ENCODE measurements around the gene CERKL.
A peak's percentile ranks its signal among the peaks of the same experiment; 100 is the strongest.

The CERKL gene

GRCh38 chr2:181677912-181678586, 21.1 kb upstream of the CERKL start:
- DNase-seq = peak in 1 of 2 donors; percentile 33

- DNase-seq = no peak
Observed at GRCh38 chr2:181675254-181675653, 18.3 kb upstream of the CERKL start.

- DNase-seq = no peak
Observed at GRCh38 chr2:181674461-181674860, 17.6 kb upstream of the CERKL start.

GRCh38 chr2:181673173-181673572, 16.3 kb upstream of the CERKL start:
- no peak for DNase-seq

GRCh38 chr2:181672255-181673008, 15.5 kb upstream of the CERKL start:
- DNase-seq = no peak

- DNase-seq = no peak
Observed at GRCh38 chr2:181670632-181671031, 13.7 kb upstream of the CERKL start.

GRCh38 chr2:181667234-181667633, 10.3 kb upstream of the CERKL start:
- DNase-seq = no peak

GRCh38 chr2:181662287-181662686, 5.4 kb upstream of the CERKL start:
- DNase-seq = no peak

- no peak for DNase-seq
Observed at GRCh38 chr2:181660181-181660580, 3.3 kb upstream of the CERKL start.

- no peak for DNase-seq
Observed at GRCh38 chr2:181658444-181658843, 1.5 kb upstream of the CERKL start.

GRCh38 chr2:181657379-181657778, 474 bp upstream of the CERKL start:
- no peak for DNase-seq

GRCh38 chr2:181655519-181655918, 1.4 kb downstream of the CERKL start:
- DNase-seq = no peak

- no peak for DNase-seq
Observed at GRCh38 chr2:181649436-181649979, 7.4 kb downstream of the CERKL start.

- DNase-seq = no peak
Observed at GRCh38 chr2:181648478-181649155, 8.3 kb downstream of the CERKL start.

- no peak for DNase-seq
Observed at GRCh38 chr2:181646415-181646987, 10.4 kb downstream of the CERKL start.

- DNase-seq = no peak
Observed at GRCh38 chr2:181643151-181643550, 13.8 kb downstream of the CERKL start.

- no peak for DNase-seq
Observed at GRCh38 chr2:181642086-181642485, 14.8 kb downstream of the CERKL start.

GRCh38 chr2:181639686-181640085, 17.2 kb downstream of the CERKL start:
- DNase-seq = no peak

- no peak for DNase-seq
Observed at GRCh38 chr2:181632733-181633401, 24.0 kb downstream of the CERKL start.

GRCh38 chr2:181628590-181629585, 28.0 kb downstream of the CERKL start:
- no peak for DNase-seq

GRCh38 chr2:181627545-181627944, 29.4 kb downstream of the CERKL start:
- no peak for DNase-seq

Measured in bone marrow (tissue), 2 donors.